CD4-positive, alpha-beta memory T cell (primary cell): ENCODE data around the gene GPR12. TPM values are rescaled to one million over a fixed set of nuclear protein-coding genes. Genes with fewer than 3 reads are reported as not detected.

ENCODE experiments used
- CTCF ChIA-PET: fragments of 350-600 bp; sonication (Branson Sonifier 250); formaldehyde crosslinking; loops from one replicate; lab custom pipeline; 2021; ENCODE audit warnings: inconsistent platforms; ENCODE audit not compliant: partially characterized antibody; lab: Charles Lee
- POLR2A ChIA-PET: fragments of 350-600 bp; sonication (Branson Sonifier 250); formaldehyde crosslinking; loops from one replicate; lab custom pipeline; 2021; ENCODE audit not compliant: partially characterized antibody; lab: Charles Lee
- DNase-seq, 5 donors: peaks; one replicate each; pipeline versions ENCODE4 v3.0.0 to v3.0.0-alpha.2; 2020 to 2022; ENCODE audit warnings: mixed read lengths in 1 of 5
- H3K27ac ChIP-seq: one replicate; pipeline ENCODE4 v1.7.0; 2013; ENCODE audit warnings: low read depth, low read length
- H3K27me3 ChIP-seq: 2 replicates; pipeline ENCODE4 v1.7.0; 2013; ENCODE audit warnings: mild to moderate bottlenecking, low read length, moderate library complexity; ENCODE audit not compliant: insufficient read depth
- H3K36me3 ChIP-seq: 2 replicates; pipeline ENCODE4 v1.7.0; 2013; ENCODE audit warnings: mild to moderate bottlenecking, low read length, moderate library complexity; ENCODE audit not compliant: insufficient read depth
- H3K4me1 ChIP-seq: 2 replicates; pipeline ENCODE4 v1.7.0; 2013; ENCODE audit warnings: mild to moderate bottlenecking, low read length, moderate library complexity; ENCODE audit not compliant: insufficient read depth
- H3K4me3 ChIP-seq, 2 donors: one replicate each; pipeline ENCODE4 v1.7.0; 2013; ENCODE audit warnings: low read length in 2 of 2, mild to moderate bottlenecking in 1 of 2
- H3K9me3 ChIP-seq, 2 donors: one replicate each; pipeline ENCODE4 v1.7.0; 2013; ENCODE audit warnings: low read length in 2 of 2, control low read depth in 1 of 2; ENCODE audit not compliant: control insufficient read depth in 1 of 2
- H3K27ac Mint-ChIP-seq, 7 donors: one replicate each; pipeline ENCODE4 v1.8.0; 2020 to 2021; ENCODE audit warnings: mixed read lengths in 7 of 7, mild to moderate bottlenecking in 6 of 7, inconsistent platforms in 3 of 7, moderate library complexity in 3 of 7
- H3K27me3 Mint-ChIP-seq, 2 donors: one replicate each; pipeline ENCODE4 v1.8.0; 2020 to 2021; ENCODE audit warnings: mixed read lengths in 2 of 2
- H3K36me3 Mint-ChIP-seq, 2 donors: one replicate each; pipeline ENCODE4 v1.8.0; 2020 to 2021; ENCODE audit warnings: mixed read lengths in 2 of 2, inconsistent platforms in 1 of 2, mild to moderate bottlenecking in 1 of 2
- H3K4me1 Mint-ChIP-seq, 4 donors: one replicate each; pipeline ENCODE4 v1.8.0; 2020 to 2021; ENCODE audit warnings: mixed read lengths in 4 of 4, mild to moderate bottlenecking in 1 of 4
- H3K4me3 Mint-ChIP-seq, 8 donors: one replicate each; pipeline ENCODE4 v1.8.0; 2020 to 2021; ENCODE audit warnings: mixed read lengths in 8 of 8, mild to moderate bottlenecking in 7 of 8, moderate library complexity in 6 of 8, inconsistent platforms in 3 of 8
- H3K9me3 Mint-ChIP-seq, 8 donors: one replicate each; pipeline ENCODE4 v1.8.0; 2020 to 2021; ENCODE audit warnings: mixed read lengths in 8 of 8, mild to moderate bottlenecking in 5 of 8, inconsistent platforms in 3 of 8, moderate library complexity in 1 of 8
- intact Hi-C: fragments of 100-400 bp; cut with micrococcal nuclease; formaldehyde crosslinking; loops from one replicate; pipeline ENCODE4 v1.15.1; 2023
- polyA plus RNA-seq, 2 donors: library from polyadenylated mRNA; unstranded; fragments of 300-500 nt; fragmentation: Illumina TruSeq; gene quantifications; one replicate each; pipeline ENCODE4 v1.2.3, GENCODE V29; 2021
- total RNA-seq, 2 experiments: library from RNA; stranded (reverse); gene quantifications; one replicate each; pipeline ENCODE4 v1.2.3, GENCODE V29; 2021

Gene GPR12
- total and polyA plus RNA-seq, 4 experiments from 2014 or later = not detected

DNA sequence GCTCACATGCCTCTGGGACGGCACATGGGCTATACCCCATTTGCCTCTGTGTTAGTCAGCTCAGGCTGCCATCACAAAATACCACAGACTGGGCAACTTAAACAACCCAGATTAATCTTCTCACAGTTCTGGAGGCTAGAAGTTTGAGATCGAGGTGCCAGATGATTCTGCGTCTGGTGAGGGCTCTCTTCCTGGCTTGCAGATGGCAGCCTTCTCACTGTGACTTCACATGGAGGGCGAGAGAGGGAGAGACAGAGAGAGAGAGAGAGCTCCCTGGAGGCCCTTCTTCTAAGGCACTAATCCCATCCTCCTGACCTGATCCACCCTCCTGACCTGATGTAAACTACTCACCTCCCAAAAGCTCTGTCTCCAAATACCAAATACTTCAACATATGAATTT is 55.0 kb downstream of the GPR12 start:
- intact Hi-C loops = no loop called here
- Histone ChIP-seq H3K4me1 (no peaks in the 10 kb centered on the region), H3K9me3 (no peaks in the 10 kb centered on the region), H3K27me3 (no peaks in the 10 kb centered on the region), H3K36me3 (no peaks in the 10 kb centered on the region), H3K27ac (no peak overlapping the region), H3K4me3 (no peak overlapping the region)
- peaks cover 2% of the 10 kb centered on the region in 2 donors for H3K27me3 Mint-ChIP-seq
- POLR2A ChIA-PET = no interaction called here
- H3K27ac Mint-ChIP-seq = no peak overlapping the region
- no peak for DNase-seq
- CTCF ChIA-PET = interaction anchor here (1.1 to 4.9 kb wide), 8 partner anchors 10 to 520 kb away, joined by 3 to 32 read pairs (median 6); no protein-coding TSS in a partner anchor
- no peaks in the 10 kb centered on the region for H3K9me3 Mint-ChIP-seq
- H3K4me3 Mint-ChIP-seq = no peak overlapping the region
- no peaks in the 10 kb centered on the region for H3K36me3 Mint-ChIP-seq
- no peaks in the 10 kb centered on the region for H3K4me1 Mint-ChIP-seq

Other genes starting within 250 kb of the GPR12 start
- gene WASF3, start 203.1 kb downstream of the GPR12 start, total RNA-seq = not detected
- not detected for gene WASF3, start 203.1 kb downstream of the GPR12 start, polyA plus RNA-seq